ENCODE data around the gene MYH13.

Gene MYH13

DNA sequence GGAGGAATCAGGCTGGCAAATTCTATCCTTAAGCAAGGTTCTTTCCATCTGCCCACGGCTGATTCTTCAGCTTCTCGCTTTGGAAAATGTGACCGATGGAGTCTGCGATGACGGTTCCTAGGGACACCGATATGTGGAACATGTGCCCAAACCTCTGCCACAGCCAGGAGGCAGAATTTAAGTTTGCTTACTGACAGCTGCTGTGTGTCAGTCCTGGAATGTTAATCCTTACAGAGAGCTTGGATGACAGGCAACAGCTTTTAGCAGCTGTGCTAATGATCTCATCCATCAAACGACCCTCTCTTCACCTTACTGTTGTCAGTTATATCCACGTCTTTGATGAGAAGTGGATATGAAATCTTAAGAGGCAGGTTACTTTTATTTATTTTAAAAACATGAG lies 11.4 kb upstream of the MYH13 start:
- no peaks in the 10 kb centered on the region for H3K79me2 ChIP-seq (ENCODE audit: low read length)
- no peaks in the 10 kb centered on the region for H4K20me1 ChIP-seq (ENCODE audit: insufficient read depth, low read length)

DNA sequence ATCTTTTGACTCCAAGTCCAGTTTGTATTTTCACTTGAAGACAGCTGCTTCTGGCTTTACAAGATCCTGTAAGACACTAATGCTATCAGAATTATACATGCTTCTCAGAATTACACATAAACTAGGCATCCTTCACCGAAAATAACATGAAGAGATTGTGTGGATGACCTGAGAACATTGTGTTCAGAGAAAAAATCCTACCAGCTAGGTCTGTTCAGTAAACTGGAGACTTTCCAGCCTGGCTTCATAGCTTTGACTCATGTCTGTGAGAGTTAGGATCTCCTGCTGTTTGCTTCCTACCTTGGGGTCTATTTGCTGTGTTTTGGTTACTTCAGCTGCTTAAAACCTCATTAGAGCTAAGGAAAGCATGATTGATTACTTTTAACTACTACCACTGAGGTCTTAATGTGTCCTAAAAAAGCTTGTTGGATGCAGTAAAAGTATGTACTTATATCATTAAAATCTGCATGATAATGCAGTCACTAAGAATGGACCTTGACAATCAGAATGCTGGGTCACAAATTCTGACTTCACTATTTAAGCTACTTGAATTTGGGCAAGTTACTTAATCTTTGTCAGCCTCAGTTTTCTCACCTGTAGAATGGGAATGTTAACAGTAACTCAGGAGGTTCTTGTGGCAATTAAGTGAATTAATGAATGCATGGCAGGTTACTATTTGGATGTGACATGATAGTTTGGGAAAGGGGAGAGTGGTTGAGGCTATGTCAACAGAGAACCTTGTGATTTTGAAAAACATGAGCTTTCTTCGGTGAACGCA lies 8.0 kb upstream of the MYH13 start:
- H3K36me3 ChIP-seq (replicated peaks; ENCODE audit: low read depth, low read length) = no peaks in the 10 kb centered on the region
- H3K9ac ChIP-seq (ENCODE audit: low read length) = no peak overlapping the region
- H3K9me3 ChIP-seq (ENCODE audit: insufficient read depth, low read length) = no peaks in the 10 kb centered on the region
- TF ChIP-seq EZH2phosphoT487 (IDR thresholded peaks at IDR 0.05; ENCODE audit: low read depth) = no peak
- TF ChIP-seq, protein P1, sequence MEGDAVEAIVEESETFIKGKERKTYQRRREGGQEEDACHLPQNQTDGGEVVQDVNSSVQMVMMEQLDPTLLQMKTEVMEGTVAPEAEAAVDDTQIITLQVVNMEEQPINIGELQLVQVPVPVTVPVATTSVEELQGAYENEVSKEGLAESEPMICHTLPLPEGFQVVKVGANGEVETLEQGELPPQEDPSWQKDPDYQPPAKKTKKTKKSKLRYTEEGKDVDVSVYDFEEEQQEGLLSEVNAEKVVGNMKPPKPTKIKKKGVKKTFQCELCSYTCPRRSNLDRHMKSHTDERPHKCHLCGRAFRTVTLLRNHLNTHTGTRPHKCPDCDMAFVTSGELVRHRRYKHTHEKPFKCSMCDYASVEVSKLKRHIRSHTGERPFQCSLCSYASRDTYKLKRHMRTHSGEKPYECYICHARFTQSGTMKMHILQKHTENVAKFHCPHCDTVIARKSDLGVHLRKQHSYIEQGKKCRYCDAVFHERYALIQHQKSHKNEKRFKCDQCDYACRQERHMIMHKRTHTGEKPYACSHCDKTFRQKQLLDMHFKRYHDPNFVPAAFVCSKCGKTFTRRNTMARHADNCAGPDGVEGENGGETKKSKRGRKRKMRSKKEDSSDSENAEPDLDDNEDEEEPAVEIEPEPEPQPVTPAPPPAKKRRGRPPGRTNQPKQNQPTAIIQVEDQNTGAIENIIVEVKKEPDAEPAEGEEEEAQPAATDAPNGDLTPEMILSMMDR (IDR thresholded peaks at IDR 0.05; ENCODE audit: low read depth, low read length) = no peak
- no peaks in the 10 kb centered on the region for H3K27me3 ChIP-seq (ENCODE audit: low read depth, low read length)
- no peak overlapping the region for H3K4me2 ChIP-seq (ENCODE audit: low read length)
- no peak overlapping the region for H3K27ac ChIP-seq (ENCODE audit: low read length)
- H3K79me2 ChIP-seq (ENCODE audit: low read length) = no peaks in the 10 kb centered on the region
- H3K4me3 ChIP-seq (ENCODE audit: low read length) = no peak overlapping the region
- H2AFZ ChIP-seq (ENCODE audit: low read depth, low read length) = no peak overlapping the region
- no peaks in the 10 kb centered on the region for H3K4me1 ChIP-seq (ENCODE audit: low read length)
- H4K20me1 ChIP-seq (ENCODE audit: insufficient read depth, low read length) = no peaks in the 10 kb centered on the region

More for the DNA sequence above, 11.4 kb upstream of the MYH13 start:
- Histone ChIP-seq H3K9me3 (ENCODE audit: insufficient read depth, low read length) (no peaks in the 10 kb centered on the region), H3K9ac (ENCODE audit: low read length) (no peak overlapping the region), H3K4me2 (ENCODE audit: low read length) (no peak overlapping the region), H3K27ac (ENCODE audit: low read length) (no peak overlapping the region), H3K27me3 (ENCODE audit: low read depth, low read length) (no peaks in the 10 kb centered on the region), H3K4me3 (ENCODE audit: low read length) (no peak overlapping the region), H3K4me1 (ENCODE audit: low read length) (no peaks in the 10 kb centered on the region), H3K36me3 (replicated peaks; ENCODE audit: low read depth, low read length) (no peaks in the 10 kb centered on the region), H2AFZ (ENCODE audit: low read depth, low read length) (no peak overlapping the region)
- TF ChIP-seq, protein P1 (IDR thresholded peaks at IDR 0.05; ENCODE audit: low read depth, low read length) = no peak
- TF ChIP-seq EZH2phosphoT487 (IDR thresholded peaks at IDR 0.05; ENCODE audit: low read depth) = no peak

DNA sequence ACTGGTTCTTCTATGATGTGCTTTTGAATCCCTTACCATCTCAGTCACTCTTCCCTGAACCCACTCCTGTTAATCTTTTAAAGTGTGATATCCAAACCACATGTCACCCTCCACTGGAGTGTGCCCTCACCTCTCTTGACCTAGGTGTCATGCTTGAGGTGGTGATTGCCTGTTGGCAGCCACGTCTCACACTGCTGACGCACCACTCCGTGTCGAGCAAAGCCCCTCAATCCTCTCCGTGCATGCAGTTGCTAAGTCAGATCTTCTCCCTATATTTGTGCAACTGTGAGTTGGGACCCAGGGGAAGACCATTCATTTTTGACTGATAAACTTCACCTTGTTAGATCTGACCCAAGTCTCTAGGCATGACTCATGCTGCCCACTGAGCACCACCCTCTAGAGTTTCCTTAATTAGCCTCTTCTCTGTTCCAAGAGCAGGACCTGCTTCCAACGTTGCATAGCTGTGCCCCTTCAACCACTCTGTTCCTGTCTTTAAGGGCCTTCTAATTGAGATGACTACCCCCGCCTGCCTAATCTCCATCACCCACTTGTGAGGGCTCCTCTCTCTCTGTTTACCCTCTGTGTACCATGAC lies 2.7 kb downstream of the MYH13 start:
- Histone ChIP-seq H3K4me2 (ENCODE audit: low read length) (no peak overlapping the region), H4K20me1 (ENCODE audit: insufficient read depth, low read length) (no peaks in the 10 kb centered on the region), H2AFZ (ENCODE audit: low read depth, low read length) (no peak overlapping the region), H3K4me1 (ENCODE audit: low read length) (no peaks in the 10 kb centered on the region), H3K4me3 (ENCODE audit: low read length) (no peak overlapping the region), H3K27ac (ENCODE audit: low read length) (no peak overlapping the region), H3K27me3 (ENCODE audit: low read depth, low read length) (no peaks in the 10 kb centered on the region), H3K79me2 (ENCODE audit: low read length) (no peaks in the 10 kb centered on the region), H3K9ac (ENCODE audit: low read length) (no peak overlapping the region), H3K9me3 (ENCODE audit: insufficient read depth, low read length) (no peaks in the 10 kb centered on the region), H3K36me3 (replicated peaks; ENCODE audit: low read depth, low read length) (no peaks in the 10 kb centered on the region)
- TF ChIP-seq, protein P1 (IDR thresholded peaks at IDR 0.05; ENCODE audit: low read depth, low read length) = no peak
- TF ChIP-seq EZH2phosphoT487 (IDR thresholded peaks at IDR 0.05; ENCODE audit: low read depth) = no peak

DNA sequence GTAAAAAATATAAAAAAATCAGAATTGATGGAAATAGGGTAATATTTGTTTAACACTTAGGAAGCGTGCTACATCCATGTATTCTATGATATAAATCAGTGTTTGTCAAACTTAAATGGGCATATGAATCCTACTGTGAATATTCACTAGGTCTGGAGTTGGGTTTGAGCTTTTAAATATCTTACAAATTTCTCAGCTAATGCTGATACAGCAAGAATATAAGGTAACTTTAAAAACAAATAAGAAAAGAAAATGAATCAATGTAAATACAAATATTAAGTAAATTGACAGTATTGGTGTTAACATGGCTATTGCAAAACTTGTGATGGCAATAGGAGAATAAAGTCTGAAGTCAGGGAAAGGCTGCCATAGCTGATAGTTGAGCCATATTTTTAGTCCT lies 3.6 kb downstream of the MYH13 start:
- Histone ChIP-seq H3K4me3 (ENCODE audit: low read length) (no peak overlapping the region), H3K79me2 (ENCODE audit: low read length) (no peaks in the 10 kb centered on the region), H3K4me2 (ENCODE audit: low read length) (no peak overlapping the region), H3K9ac (ENCODE audit: low read length) (no peak overlapping the region), H2AFZ (ENCODE audit: low read depth, low read length) (no peak overlapping the region), H4K20me1 (ENCODE audit: insufficient read depth, low read length) (no peaks in the 10 kb centered on the region), H3K27me3 (ENCODE audit: low read depth, low read length) (no peaks in the 10 kb centered on the region), H3K9me3 (ENCODE audit: insufficient read depth, low read length) (no peaks in the 10 kb centered on the region), H3K36me3 (replicated peaks; ENCODE audit: low read depth, low read length) (no peaks in the 10 kb centered on the region), H3K4me1 (ENCODE audit: low read length) (no peaks in the 10 kb centered on the region), H3K27ac (ENCODE audit: low read length) (no peak overlapping the region)
- no peak for TF ChIP-seq EZH2phosphoT487 (IDR thresholded peaks at IDR 0.05; ENCODE audit: low read depth)
- TF ChIP-seq, protein P1 (IDR thresholded peaks at IDR 0.05; ENCODE audit: low read depth, low read length) = no peak

Data from OCI-LY3 (cell line).